BJ (cell line): Measurements from ENCODE around the gene PDZRN4. TPM values are rescaled to one million over a fixed set of nuclear protein-coding genes. Genes with fewer than 3 reads are reported as not detected.
"Not testable (repeated sequence)": the region's sequence is repeated elsewhere in the genome, so short reads cannot be mapped to it uniquely, and the experiment has no call there.

ENCODE experiments used
- CTCF ChIA-PET: fragments of 350-600 bp; formaldehyde crosslinking; extraction: SDS; loops from one replicate; lab custom pipeline; 2021; ENCODE audit warnings: antibody characterized with exemption, inconsistent platforms; lab: Yijun Ruan, JAX
- POLR2A ChIA-PET: fragments of 300-600 bp; sonication (Branson Sonifier 250); formaldehyde crosslinking; extraction: SDS; loops from one replicate; lab custom pipeline; 2021; ENCODE audit warnings: antibody characterized with exemption; lab: Charles Lee
- DNase-seq: peaks from one replicate; pipeline ENCODE4 v3.0.0-alpha.2; 2011; ENCODE audit warnings: low read depth
- H3K27me3 ChIP-seq: 2 replicates; pipeline ENCODE4 v1.6.0; 2011; ENCODE audit warnings: low read length; ENCODE audit not compliant: control insufficient read depth, insufficient read depth
- H3K36me3 ChIP-seq: 2 replicates; pipeline ENCODE4 v1.5.1; 2011; ENCODE audit warnings: low read length; ENCODE audit not compliant: control insufficient read depth, insufficient read depth
- H3K4me3 ChIP-seq: 2 replicates; pipeline ENCODE4 v1.5.1; 2011; ENCODE audit warnings: low read depth, mild to moderate bottlenecking, control low read depth, low read length
- CTCF ChIP-seq: IDR thresholded peaks from 2 replicates; pipeline ENCODE4 v1.5.1; 2011; ENCODE audit warnings: low read depth, mild to moderate bottlenecking, control low read depth, inconsistent platforms, low read length, moderate library complexity; ENCODE audit not compliant: insufficient read depth
- polyA plus RNA-seq: library from polyadenylated mRNA; depleted of rRNA; stranded (reverse); fragments of >200 nt; gene quantifications from 2 replicates; pipeline ENCODE4 v1.2.3, GENCODE V29; 2011

PDZRN4 gene
- polyA plus RNA-seq, 1 experiment, result not detected

DNA sequence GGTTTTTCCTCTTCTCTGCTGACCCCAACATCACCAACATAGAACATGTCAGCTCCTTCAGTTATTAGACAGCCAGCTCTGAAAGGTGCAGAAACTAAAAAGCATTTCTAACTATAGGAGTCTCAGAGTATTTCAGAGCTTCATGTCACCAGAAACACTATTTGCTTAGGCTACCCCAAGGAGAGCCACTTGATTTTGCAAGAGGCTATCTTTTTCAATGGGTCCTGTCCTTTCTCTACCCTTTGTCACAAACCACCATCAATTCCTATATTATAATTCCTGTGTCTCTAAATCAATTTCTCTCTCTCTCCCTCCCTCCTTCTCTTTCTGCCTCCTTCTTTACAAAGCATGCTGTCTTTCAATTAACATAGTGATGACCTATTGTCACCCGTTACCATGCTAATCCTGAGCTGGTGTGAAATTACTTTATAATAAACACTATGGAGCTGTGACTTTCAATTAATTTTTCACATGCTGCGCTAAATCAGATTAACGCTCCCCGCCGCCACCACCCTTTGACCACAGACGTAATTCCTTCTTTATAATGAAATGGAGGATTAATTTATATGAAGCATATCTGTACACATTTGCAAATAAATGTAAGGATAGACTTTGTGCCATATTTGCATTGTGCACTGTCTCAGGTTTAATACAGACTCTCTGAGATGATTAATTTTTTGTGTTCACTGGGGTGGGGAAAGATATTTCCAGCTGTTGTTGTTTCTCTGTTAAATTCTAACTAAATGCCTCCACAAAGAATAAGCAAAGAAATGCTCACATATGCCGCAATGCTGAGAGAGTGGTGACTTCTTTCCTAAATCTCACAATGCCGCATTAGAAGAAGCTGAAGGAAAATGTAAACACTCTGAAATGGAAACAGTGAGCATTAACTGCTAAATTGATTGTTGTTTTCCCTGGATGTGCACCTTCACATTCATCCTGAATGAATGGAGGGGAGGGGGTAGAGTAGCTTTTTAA lies 418.6 kb downstream of the PDZRN4 start:
- Histone ChIP-seq H3K36me3 (no peaks in the 10 kb centered on the region), H3K27me3 (no peaks in the 10 kb centered on the region), H3K4me3 (no peak overlapping the region)
- ChIA-PET POLR2A (no interaction called here), CTCF (interaction anchor here (0.5 kb wide), 2 partner anchors 25 to 811 kb away, joined by 3 read pairs; no protein-coding TSS in a partner anchor)
- no peak for DNase-seq
- TF ChIP-seq CTCF, result no peak

DNA sequence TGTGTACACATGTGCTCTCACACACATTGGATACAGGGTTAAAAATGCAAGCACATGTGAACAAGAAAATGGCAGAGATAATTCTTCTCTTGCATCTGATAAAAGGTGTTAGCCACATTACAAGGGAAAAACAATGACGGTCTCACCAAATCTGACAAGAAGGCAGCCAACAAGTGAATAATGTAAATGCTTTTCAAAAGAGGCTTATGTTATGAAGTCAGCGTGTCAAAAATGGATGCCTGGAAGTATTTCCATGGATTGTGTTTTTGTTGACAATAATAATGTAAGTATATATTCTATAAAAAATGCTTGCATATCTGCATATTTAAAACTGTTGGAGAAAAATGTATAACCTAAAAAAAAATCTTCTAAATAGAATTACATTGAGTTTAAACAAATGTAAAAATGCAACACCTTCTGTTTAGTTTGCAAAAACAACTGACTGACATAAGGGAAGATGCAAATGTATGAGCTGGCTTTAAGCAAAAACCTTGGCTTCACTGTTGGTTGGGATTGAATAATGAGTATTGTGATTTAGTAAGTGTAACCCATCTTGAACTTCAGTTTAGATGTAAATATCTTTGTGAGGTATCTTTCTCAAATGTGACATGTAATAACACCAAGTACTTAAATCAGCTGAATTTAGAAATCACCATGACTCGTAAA lies 424.9 kb downstream of the PDZRN4 start:
- ChIA-PET POLR2A (no interaction called here), CTCF (interaction anchor here (0.6 to 0.7 kb wide), 2 partner anchors 336 to 1857 kb away, joined by 3 to 4 read pairs; no protein-coding TSS in a partner anchor)
- Histone ChIP-seq H3K27me3 (no peaks in the 10 kb centered on the region), H3K4me3 (no peak overlapping the region), H3K36me3 (no peaks in the 10 kb centered on the region)
- TF ChIP-seq CTCF, result no peak
- no peak for DNase-seq

DNA sequence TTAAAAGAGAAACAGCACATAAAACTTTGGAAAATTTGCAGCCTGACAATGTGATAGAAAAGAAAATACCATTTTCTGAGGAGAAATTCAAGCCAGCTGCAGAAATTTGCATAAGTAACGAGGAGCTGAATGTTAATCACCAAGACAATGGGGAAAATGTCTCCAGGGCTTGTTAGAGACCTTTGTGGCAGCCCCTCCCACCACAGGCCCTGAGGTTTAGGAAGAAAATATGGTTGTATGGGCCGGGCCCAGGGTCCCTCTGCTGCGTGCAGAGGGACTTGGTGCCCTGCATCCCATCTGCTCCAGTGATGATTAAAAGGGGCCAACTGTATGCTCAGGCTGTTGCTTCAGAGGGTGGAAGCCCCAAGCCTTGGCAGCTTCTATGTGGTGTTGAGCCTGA lies 427.1 kb downstream of the PDZRN4 start:
- H3K36me3 ChIP-seq, DNase-seq, CTCF ChIA-PET: not testable (repeated sequence)

DNA sequence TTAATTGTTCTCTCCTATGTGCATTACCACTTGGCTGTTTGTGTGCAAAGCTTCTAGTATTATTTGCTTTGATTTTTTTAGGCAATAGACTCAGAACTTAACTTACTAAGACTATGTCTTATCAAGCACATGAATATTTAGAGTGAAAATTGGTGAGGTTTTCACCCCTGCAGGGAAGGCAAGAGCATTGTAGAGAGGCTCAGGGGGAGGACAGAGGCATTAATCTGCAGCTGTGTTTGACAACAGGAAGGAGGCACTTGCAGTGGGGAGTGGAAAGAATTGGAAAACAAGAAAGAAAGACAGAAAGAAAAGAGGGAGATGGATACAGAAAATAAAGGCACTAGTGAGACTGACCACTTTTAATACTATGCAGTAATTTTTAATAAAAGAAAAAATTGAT lies 431.6 kb downstream of the PDZRN4 start:
- DNase-seq, result no peak
- TF ChIP-seq CTCF, result no peak
- no peak overlapping the region for H3K4me3 ChIP-seq
- POLR2A ChIA-PET, result no interaction called here
- CTCF ChIA-PET, result no interaction called here
- no peaks in the 10 kb centered on the region for H3K27me3 ChIP-seq
- no peaks in the 10 kb centered on the region for H3K36me3 ChIP-seq

More for the DNA sequence above, 427.1 kb downstream of the PDZRN4 start:
- H3K4me3 ChIP-seq, H3K27me3 ChIP-seq, POLR2A ChIA-PET: not testable (repeated sequence)

DNA sequence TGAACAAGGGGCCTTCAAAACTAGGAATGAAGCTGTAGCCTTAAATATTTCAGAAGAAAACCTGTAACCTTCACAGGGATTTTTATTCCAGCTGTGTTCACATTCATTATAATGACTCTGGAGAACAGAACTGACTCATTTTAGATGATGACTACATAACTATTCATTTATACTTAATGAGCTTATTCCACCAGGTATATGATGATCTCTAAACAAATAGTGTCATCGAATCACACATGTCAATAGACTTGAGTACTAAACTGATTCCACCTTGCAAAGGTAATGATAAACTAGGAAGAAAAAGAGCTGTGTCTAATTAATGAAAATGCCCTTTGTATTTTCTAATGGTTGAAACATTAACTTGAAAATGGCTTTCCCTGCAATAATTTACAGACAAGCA lies 433.2 kb downstream of the PDZRN4 start:
- CTCF ChIA-PET, result interaction anchor here (0.6 kb wide), 1 partner anchor 286 kb away, joined by 3 read pairs; no protein-coding TSS in a partner anchor
- no peak for DNase-seq
- Histone ChIP-seq H3K27me3 (no peaks in the 10 kb centered on the region), H3K36me3 (no peaks in the 10 kb centered on the region), H3K4me3 (no peak overlapping the region)
- no peak for TF ChIP-seq CTCF
- POLR2A ChIA-PET, result no interaction called here
